HFF-Myc (cell line): ENCODE data around the gene EVI2A.

Experiments
- DNase-seq: peaks from one replicate; pipeline ENCODE4 v3.0.0-alpha.2; 2011; ENCODE audit warnings: low read depth; ENCODE audit errors: extremely low read depth
- H3K4me3 ChIP-seq: replicated peaks from 2 replicates; pipeline ENCODE4 v1.5.1; 2011; ENCODE audit warnings: low read depth, mild to moderate bottlenecking, control low read depth, low read length
- TF ChIP-seq, protein P1 (sequence below): IDR thresholded peaks from 2 replicates; pipeline ENCODE4 v1.5.1; 2012; ENCODE audit warnings: mild to moderate bottlenecking, low read depth, low read length, control low read depth; ENCODE audit errors: missing control alignments

EVI2A gene

DNA sequence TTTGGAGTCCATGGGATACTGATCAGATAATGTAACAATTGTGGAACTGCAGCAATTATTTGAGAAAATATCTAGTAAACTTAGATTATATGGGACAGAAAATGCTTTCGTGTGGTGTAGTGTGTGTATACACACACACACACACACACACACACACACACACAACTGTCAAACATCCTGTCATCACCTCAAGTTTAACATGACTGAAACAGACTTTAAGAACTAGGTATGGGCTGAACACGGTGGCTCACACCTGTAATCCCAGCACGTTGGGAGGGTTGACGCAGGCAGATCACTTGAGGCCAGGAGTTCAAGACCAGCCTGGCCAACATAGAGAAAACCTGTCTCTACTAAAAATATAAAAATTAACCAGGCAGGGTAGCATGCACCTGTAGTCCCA lies 544 bp upstream of the EVI2A start:
- no peak for DNase-seq
- no peak overlapping the region for H3K4me3 ChIP-seq
- TF ChIP-seq, protein P1, sequence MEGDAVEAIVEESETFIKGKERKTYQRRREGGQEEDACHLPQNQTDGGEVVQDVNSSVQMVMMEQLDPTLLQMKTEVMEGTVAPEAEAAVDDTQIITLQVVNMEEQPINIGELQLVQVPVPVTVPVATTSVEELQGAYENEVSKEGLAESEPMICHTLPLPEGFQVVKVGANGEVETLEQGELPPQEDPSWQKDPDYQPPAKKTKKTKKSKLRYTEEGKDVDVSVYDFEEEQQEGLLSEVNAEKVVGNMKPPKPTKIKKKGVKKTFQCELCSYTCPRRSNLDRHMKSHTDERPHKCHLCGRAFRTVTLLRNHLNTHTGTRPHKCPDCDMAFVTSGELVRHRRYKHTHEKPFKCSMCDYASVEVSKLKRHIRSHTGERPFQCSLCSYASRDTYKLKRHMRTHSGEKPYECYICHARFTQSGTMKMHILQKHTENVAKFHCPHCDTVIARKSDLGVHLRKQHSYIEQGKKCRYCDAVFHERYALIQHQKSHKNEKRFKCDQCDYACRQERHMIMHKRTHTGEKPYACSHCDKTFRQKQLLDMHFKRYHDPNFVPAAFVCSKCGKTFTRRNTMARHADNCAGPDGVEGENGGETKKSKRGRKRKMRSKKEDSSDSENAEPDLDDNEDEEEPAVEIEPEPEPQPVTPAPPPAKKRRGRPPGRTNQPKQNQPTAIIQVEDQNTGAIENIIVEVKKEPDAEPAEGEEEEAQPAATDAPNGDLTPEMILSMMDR = no peak

DNA sequence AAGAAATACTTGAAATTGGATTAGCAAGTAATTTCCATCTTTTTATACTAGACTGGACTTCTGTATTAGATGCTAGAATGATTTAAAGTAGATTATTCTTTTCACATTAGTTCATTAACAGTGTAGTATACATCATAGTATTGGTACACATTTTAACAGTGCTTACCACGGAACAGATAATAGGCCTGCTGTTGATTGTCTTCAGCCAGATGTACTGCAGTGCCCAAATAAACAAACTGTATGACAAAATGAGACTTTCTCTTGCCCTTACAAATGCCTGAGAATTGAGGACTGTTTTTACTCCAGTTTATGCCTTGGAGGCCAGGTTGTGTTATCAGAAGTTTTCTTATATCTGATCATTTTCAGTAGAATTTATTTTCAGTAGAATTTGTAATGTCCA lies 631 bp downstream of the EVI2A start:
- TF ChIP-seq, protein P1 = no peak
- peak overlapping the region; percentile 37 for H3K4me3 ChIP-seq
- peak; percentile 7 for DNase-seq

DNA sequence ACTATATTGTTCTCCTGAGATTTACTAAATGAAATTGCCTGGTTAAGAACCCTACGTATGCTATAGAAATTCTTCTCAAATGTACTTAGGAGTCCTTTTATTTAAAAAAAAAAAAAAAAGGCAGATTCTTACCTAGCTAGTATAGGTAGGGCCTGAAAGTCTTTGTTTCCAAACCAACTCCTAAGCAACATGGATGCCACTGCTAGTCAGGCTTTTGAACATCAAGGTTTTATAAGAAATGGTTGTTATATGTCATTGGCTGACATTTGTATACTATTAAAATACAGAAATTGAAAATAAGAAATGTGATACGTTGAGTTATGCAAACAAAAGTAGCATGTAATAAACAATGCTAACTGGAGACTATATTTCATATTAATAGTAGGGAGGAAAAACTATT lies 1.2 kb downstream of the EVI2A start:
- peak overlapping the region; percentile 37; the same call in 1 of the 2 replicates for H3K4me3 ChIP-seq
- DNase-seq = no peak
- TF ChIP-seq, protein P1 = no peak

DNA sequence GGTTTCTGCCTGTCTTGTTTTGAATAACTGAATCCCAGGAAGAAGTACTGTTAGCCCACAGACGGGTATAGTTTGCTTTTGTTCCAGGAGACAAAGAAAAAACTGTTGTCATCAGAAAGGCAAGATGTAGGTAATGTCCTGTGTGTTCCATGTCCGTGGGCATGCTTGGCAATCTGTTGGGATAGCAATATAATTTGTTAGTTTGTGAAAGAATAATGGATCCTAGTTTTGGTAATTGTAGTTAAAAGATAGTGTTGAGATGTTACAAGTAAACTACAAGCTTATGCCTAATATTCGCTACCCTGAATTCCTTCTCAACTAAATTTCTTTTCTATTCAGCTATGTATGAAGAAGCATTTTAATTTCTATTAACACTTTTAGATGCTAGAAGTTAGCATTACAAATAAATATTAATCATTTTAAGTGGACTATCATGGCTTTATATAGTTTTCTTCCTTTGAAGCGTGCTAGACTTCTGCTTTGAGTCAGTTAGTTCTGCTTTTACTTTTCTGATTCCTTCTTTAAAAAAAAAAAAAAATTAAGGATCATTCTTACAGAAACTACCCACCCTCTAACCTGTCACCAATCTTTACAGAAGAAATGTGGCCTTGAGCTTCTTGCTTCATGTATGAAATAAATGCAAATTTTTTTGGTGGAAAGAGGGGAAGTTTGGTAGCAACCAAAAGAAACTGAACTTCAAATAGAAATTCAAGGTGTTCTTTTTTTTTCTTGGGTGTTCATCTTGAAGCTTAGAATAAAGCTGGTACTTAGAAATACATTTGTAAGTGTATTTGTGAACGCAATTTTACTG lies 2.4 kb downstream of the EVI2A start:
- H3K4me3 ChIP-seq = no peak overlapping the region
- TF ChIP-seq, protein P1 = no peak
- no peak for DNase-seq

DNA sequence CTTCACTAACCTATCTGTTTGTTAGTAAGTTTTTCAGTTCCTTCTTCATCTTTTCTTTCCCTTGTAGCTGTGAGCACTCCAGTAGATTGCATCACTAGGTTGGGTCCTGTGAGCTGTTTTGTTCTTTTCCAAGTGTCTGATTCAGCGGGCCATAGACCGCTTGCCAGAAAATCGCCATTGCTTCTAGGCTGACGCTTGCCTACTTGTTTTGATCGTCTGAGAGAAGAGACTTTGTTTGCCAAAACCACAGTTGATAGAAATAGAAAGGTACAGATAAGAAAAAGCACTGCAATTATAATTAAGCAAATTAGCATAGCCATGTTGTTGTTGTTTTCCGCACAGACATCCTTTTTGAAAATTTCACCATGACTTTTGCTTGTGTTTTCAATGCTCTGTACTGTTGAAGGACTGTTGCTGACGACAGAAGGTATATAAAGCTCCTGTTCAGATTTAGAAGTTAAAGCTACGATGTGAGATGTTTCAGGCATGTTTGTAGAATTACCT lies 3.1 kb downstream of the EVI2A start:
- no peak for DNase-seq
- TF ChIP-seq, protein P1 = no peak
- no peak overlapping the region for H3K4me3 ChIP-seq

DNA sequence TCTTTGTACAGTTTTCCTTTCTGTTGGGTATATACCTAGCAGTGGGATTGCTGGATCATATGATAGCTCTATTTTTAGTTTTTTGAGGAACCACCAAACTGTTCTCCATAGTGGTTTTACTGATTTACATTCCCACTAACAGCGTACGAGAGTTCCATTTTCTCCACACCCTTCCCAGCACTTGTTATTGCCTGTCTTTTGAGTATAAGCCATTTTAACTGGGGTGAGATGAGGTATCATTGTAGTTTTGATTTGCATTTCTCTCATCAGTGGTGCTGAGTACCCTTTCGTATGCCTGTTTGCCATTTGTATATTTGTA lies 6.7 kb downstream of the EVI2A start:
- TF ChIP-seq, protein P1 = no peak
- H3K4me3 ChIP-seq = no peak overlapping the region
- DNase-seq = no peak
